NCI-H1417 (cell line): ENCODE data around the gene ZCCHC24.
A peak's percentile ranks its signal among the peaks of the same experiment; 100 is the strongest.

Experiments
- DNase-seq, 3 experiments: peaks; one replicate each; lab custom pipeline; 2025; lab: John Stamatoyannopoulos, UW

ZCCHC24 gene

GRCh38 chr10:79397575-79398303 lies 47.7 kb downstream of the ZCCHC24 start:
- DNase-seq = no peak

- DNase-seq = no peak
These were observed 48.4 kb downstream of the ZCCHC24 start for GRCh38 chr10:79397051-79397450.

- peak in 2 of 3 experiments; percentile 2 to 27 for DNase-seq
These were observed 48.9 kb downstream of the ZCCHC24 start for GRCh38 chr10:79396520-79396919.

DNA sequence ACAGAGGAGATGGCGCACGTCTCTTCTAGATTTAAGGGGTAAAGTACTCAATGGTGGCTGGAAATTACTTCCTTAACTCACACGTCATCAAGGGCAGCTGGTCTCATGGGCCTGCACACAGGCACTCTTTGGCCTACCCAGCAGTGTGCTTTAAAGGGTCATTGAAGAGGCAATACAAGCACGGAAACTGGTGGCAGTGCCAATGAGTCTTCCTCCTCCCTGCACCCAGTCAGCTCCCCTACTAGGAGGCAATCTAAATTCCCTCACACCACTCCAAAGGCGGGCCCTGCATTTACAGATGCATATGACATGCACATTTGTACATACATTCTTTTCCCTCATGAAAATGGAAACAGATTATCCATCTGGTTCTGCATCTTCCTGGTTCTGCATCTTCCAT lies 50.8 kb downstream of the ZCCHC24 start:
- no peak for DNase-seq

- no peak for DNase-seq
These were observed 51.4 kb downstream of the ZCCHC24 start for GRCh38 chr10:79393924-79394610.

GRCh38 chr10:79393221-79393923 lies 52.1 kb downstream of the ZCCHC24 start:
- DNase-seq = no peak

DNA sequence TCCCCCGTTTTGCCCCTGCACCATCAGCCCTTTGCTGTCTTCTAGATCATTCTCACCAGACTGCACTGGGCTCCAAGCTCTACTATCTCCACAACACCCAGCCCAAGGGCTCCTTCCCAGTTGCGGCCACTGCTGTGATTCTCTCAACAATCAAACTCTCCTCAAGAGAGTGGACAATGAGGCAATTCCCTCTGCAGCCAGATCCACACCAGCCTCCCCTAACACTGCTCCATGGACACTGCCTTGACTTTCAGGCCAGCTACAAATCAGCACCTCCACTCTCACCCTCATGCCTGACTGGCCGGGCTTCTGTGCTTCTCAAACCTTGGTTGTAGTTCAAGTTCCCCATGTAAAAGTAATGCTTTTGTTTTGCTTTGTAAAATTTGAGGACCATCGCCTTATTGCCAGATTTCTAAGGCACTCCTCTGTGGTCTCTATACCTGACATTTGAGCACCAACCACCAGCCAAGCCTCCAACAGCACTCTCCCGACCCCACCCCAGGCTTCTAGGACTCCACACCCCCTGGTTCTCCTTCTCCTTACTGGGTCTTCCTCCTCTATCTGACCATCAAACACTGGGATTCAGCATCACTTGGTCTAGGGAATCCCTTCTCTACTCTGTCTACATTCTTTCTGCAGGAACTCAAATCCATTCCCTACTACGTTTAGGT lies 52.8 kb downstream of the ZCCHC24 start:
- no peak for DNase-seq

DNA sequence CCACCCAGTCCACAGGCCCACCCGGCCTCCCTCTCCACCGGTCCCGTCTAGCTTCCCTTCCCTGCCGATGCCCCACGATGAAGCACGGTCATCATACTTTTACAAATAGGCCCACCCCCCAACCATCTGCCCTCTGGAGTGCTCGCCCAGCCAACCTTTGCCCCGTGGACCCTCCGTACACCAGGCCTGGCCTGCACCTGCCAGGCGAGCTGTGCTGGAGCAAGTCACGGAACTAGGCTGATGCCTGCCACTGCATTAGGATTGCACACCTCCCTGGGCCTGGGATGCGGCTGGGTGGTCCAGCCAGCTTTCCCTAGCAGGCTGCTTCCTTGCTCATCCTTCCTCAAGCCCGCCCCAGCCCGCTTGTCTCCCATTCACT lies 53.4 kb downstream of the ZCCHC24 start:
- no peak for DNase-seq

- no peak for DNase-seq
These were observed 54.0 kb downstream of the ZCCHC24 start for GRCh38 chr10:79391231-79392019.

DNA sequence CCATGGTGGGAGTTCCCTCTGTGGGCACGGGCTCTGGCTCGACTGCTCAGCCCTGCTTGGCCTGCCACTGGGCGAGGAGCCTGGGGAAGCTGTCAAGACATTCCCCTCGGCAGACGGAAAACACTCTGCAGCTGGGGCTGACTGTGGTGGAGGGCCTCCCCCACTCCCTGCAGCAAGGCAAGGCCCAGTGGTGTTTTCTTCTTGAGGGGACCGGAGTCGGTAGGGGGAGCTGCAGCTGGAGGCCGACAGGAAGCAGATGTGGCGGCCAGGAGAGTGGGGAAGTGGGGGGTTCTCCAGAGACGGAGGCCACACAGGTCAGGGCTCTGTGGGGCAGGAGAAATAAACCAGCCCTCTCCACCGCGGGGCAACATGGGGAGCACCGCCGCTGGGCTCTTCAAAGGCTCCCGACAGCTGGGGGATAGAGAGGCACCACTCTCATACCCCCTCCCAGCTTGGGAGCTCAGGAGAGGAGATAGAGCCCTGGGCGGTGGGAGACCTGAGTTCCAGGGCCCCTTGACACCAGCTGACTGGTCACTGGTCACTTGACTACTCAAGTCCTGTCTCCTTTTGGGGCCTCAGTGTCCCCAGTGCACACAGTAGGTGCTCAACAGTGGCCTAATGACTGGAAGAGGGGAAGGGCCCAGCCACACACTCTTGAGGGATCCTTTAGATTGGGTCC lies 54.7 kb downstream of the ZCCHC24 start:
- DNase-seq = no peak

- DNase-seq = no peak
These were observed 55.4 kb downstream of the ZCCHC24 start for GRCh38 chr10:79390057-79390456.

GRCh38 chr10:79387974-79388850 lies 57.2 kb downstream of the ZCCHC24 start:
- no peak for DNase-seq

DNA sequence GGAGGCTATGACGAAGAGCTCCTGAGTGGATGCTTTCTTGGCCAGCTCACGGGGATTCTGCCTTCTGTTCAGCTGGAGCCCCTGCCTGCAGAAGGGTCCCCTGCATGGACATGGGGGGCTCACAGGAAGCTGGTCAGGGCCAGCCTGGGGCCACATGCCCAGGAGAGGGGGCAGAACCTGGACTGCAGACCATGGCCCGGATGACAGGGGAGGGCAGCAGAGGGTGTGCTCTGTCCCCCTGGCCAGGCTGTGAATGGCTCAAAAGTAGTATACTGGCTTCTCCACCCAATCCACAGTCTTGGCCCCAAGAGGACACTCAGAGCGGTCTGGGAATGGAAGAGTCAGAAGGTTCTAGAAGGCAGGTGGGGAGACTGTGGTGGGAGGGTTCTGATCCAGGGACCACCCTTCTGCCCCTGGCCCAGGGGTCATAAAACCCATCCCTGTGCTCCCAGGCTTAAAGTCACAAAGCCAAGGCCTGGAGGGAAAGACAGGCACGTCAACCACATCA lies 57.9 kb downstream of the ZCCHC24 start:
- DNase-seq = no peak

DNA sequence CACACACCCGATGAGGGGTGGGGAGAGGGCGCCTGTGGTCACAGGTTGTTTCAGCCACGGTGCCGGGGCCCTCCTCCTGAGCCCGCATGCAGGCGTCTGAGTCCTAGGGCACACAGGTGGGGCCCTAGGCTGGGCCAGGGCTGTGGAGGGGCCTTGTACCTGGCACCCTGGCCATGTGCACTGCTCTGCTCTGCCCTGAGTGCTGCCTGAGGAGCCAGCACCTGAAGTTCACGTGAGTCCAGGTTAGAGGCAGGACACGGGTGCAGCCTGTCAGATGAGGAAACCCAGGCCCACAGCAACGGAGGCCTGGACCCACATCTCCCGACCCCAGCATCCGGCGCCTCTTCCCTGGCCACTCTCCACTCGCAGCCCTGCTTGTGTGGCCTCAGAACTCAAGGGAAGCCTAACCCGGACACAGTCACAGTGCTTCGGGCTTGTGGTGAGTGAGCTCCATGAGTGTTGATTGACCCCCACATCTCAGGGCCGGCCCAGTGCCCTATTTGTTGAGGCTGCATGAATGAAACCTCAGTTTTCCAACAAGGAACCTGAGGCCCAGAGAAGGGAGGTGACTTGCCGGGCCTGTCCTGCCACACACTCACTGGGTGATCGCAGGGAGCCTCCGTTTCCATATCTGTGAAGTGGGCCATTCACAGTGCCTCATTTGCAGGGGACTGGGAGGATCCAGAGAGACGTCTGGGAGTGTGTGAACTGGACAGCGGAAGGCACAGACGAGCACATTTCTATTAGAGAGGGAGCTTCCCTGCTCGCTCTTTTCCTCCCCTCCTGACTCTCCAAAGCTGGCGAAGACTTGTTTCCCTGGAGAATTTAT lies 58.6 kb downstream of the ZCCHC24 start:
- no peak for DNase-seq

DNA sequence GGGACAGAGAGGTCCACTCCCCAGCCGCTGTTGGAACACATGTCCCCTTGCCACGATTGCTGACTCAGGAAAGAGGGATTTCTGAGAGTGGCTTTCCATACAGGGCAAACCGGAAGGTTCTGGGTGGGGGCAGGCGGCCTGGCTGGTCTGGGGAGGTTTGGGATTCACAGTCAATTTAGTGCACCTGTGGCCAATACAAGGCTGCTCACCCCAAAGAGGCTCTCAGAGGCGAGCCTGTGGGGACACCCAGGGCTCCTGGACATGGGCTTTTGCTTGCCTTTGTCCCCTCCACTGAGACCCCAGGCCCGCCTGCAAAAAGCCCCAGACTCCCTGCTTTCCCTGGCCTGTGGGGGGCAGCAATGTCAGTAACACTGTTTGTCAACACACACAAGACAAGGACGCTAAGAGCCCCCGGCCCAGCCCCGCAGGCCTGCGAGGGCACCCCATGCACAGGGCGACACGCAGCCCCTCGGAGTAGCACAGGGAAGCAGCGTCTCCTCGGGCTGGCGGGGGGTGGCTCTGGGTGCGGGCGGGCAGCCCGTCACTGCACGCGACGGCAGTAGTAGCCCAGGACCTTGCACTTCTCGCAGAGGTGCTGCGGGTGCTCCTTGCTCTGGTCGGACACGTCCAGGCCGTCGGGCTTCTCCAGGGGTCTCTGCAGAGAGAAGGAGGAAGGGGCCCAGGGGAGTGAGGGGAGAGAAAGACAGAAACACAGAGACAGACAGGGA lies 59.5 kb downstream of the ZCCHC24 start:
- no peak for DNase-seq

- DNase-seq = no peak
These were observed 60.0 kb downstream of the ZCCHC24 start for GRCh38 chr10:79385392-79385795.

- DNase-seq = no peak
These were observed 60.5 kb downstream of the ZCCHC24 start for GRCh38 chr10:79384773-79385391.
